ENCODE results near the gene OR6B3. TPM values are rescaled to one million over a fixed set of nuclear protein-coding genes. Genes with fewer than 3 reads are reported as not detected.

The OR6B3 gene
- total and polyA plus RNA-seq, 2 donors: not detected

Other genes with a start within 250 kb of the OR6B3 start
- 71.3 TPM for gene NDUFA10, start 28.2 kb downstream of the OR6B3 start, total RNA-seq
- 89.7 TPM for gene NDUFA10, start 28.2 kb downstream of the OR6B3 start, polyA plus RNA-seq
- not detected for gene OR6B2, start 23.1 kb downstream of the OR6B3 start, total RNA-seq
- not detected for gene OR6B2, start 23.1 kb downstream of the OR6B3 start, polyA plus RNA-seq
- 53.5 TPM for gene COPS9, start 82.8 kb upstream of the OR6B3 start, total RNA-seq
- gene COPS9, start 82.8 kb upstream of the OR6B3 start, polyA plus RNA-seq: 217 TPM
- not detected for gene OTOS, start 87.1 kb upstream of the OR6B3 start, total RNA-seq
- gene OTOS, start 87.1 kb upstream of the OR6B3 start, polyA plus RNA-seq: not detected